Progenitor cell of endocrine pancreas (in vitro differentiated cells): ENCODE measurements around the gene RBM24. TPM values are rescaled to one million over a fixed set of nuclear protein-coding genes. Genes with fewer than 3 reads are reported as not detected.
A peak's percentile ranks its signal among the peaks of the same experiment; 100 is the strongest.

Experiments
- DNase-seq: peaks from one replicate; pipeline ENCODE4 v3.0.0; 2021; ENCODE audit warnings: low spot score; ENCODE audit not compliant: unreplicated experiment
- H3K27ac Mint-ChIP-seq: 2 replicates; pipeline ENCODE4 v1.8.0; 2021; ENCODE audit warnings: mild to moderate bottlenecking, moderate library complexity, mixed read lengths
- H3K27me3 Mint-ChIP-seq: 2 replicates; pipeline ENCODE4 v1.8.0; 2021; ENCODE audit warnings: mixed read lengths
- H3K36me3 Mint-ChIP-seq: 2 replicates; pipeline ENCODE4 v1.8.0; 2022; ENCODE audit warnings: mixed read lengths; ENCODE audit not compliant: insufficient read depth
- H3K4me1 Mint-ChIP-seq: 2 replicates; pipeline ENCODE4 v1.8.0; 2021; ENCODE audit warnings: low read depth, mixed read lengths
- H3K4me3 Mint-ChIP-seq: 2 replicates; pipeline ENCODE4 v1.8.0; 2021; ENCODE audit warnings: low read depth, mild to moderate bottlenecking, moderate library complexity, mixed read lengths
- H3K9me3 Mint-ChIP-seq: 2 replicates; pipeline ENCODE4 v1.8.0; 2021; ENCODE audit warnings: low read depth, mixed read lengths
- long read RNA-seq: library from polyadenylated mRNA; unstranded; transcript quantifications from one replicate; pipeline ENCODE4 v2.0.0, GENCODE V29; 2020
- total RNA-seq: library from RNA; stranded (reverse); gene quantifications from 2 replicates; pipeline ENCODE4 v1.2.1, GENCODE V29; 2021
- TF ChIP-seq, protein P1 (sequence below): fragments of 200-600 bp; sonication (generic); IDR thresholded peaks from one replicate; pipeline ENCODE4 v1.5.0; 2021; ENCODE audit warnings: antibody characterized with exemption, mild to moderate bottlenecking; ENCODE audit not compliant: unreplicated experiment

The RBM24 gene
- 1.2 and 1.5 TPM in 2 replicates for total RNA-seq
- long read RNA-seq: 0 reads

DNA sequence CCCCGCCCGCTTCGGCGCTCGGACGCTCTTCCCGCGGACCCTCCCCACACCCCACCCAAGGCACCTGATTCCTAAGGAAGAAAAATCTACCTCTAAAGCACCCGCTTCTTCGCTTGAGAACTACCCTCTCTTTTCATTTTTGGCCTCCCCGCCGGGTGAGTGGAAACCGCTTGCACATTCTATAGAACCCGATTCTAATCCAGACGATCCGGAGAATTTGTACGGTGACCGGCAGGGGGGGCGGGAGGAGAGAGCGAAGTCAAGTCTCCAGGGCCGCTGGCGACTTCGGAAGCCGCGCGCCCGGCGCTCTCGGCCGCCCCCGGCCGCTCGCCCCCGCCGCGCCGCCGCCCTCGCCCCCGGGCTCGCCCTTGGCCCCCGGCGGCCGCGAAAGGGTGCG lies at the start of gene RBM24:
Gene RBM24, plus strand, starts transcription at position 262 of the 397 bp plus-strand sequence. CDS start 221 bp downstream, outside the sequence.
- peak within 1 kb of the TSS; percentile 87 for H3K27ac Mint-ChIP-seq
- H3K36me3 Mint-ChIP-seq: no peaks in the 10 kb centered on the region
- H3K27me3 Mint-ChIP-seq: peaks cover 50% of the 10 kb centered on the region
- TF ChIP-seq, protein P1, sequence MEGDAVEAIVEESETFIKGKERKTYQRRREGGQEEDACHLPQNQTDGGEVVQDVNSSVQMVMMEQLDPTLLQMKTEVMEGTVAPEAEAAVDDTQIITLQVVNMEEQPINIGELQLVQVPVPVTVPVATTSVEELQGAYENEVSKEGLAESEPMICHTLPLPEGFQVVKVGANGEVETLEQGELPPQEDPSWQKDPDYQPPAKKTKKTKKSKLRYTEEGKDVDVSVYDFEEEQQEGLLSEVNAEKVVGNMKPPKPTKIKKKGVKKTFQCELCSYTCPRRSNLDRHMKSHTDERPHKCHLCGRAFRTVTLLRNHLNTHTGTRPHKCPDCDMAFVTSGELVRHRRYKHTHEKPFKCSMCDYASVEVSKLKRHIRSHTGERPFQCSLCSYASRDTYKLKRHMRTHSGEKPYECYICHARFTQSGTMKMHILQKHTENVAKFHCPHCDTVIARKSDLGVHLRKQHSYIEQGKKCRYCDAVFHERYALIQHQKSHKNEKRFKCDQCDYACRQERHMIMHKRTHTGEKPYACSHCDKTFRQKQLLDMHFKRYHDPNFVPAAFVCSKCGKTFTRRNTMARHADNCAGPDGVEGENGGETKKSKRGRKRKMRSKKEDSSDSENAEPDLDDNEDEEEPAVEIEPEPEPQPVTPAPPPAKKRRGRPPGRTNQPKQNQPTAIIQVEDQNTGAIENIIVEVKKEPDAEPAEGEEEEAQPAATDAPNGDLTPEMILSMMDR: peak; percentile 26
- H3K9me3 Mint-ChIP-seq: no peaks in the 10 kb centered on the region
- peak within 1 kb of the TSS; percentile 86 for H3K4me3 Mint-ChIP-seq
- peaks cover 7% of the 10 kb centered on the region for H3K4me1 Mint-ChIP-seq
- DNase-seq: peak; percentile 61

DNA sequence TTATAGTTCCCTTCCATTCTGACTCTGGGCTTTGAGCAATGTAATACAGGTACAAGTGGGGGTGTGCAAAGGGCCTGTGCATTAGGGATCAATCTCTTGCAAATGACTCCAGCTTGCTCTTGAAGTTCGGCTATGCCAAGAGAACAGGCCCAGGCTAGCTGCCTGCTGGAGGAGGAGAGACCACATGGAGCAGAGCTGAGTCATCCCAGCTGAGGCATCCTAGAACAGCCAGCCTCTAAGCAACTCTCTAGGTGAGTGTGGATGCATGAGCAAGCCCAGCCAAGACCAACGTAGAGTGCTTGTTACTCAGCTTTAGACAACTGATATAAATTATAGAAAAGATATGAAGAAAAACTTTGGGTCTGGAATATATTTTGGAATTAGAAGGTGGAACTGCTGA lies 47.6 kb upstream of the RBM24 start:
- Mint-ChIP-seq H3K4me3 (no peak overlapping the region), H3K36me3 (no peaks in the 10 kb centered on the region), H3K27ac (no peak overlapping the region), H3K9me3 (no peaks in the 10 kb centered on the region), H3K27me3 (no peaks in the 10 kb centered on the region), H3K4me1 (no peaks in the 10 kb centered on the region)
- no peak for DNase-seq
- TF ChIP-seq, protein P1: no peak

DNA sequence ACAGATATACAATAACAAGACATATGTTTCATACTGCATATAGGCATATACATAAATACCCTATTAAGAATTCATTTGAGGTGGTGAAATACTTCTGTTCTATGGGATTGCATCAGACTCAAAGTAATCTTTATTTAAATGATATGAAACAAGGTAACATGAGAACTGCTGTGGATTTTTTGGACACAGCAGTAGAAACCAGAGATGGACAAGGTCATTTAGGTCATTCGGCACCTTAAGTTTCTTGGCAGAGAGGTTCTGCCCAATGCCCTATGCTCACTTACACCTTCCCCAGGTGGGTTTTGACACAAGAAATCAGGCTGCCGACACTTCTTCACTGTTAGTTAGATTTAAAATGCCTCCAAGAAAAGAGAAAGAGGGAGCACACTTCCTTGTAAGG lies 43.9 kb upstream of the RBM24 start:
- DNase-seq: no peak
- TF ChIP-seq, protein P1: no peak
- Mint-ChIP-seq H3K36me3 (no peaks in the 10 kb centered on the region), H3K27me3 (no peaks in the 10 kb centered on the region), H3K9me3 (peaks cover 7% of the 10 kb centered on the region), H3K4me1 (peaks cover under 1% of the 10 kb centered on the region), H3K27ac (no peak overlapping the region), H3K4me3 (no peak overlapping the region)

DNA sequence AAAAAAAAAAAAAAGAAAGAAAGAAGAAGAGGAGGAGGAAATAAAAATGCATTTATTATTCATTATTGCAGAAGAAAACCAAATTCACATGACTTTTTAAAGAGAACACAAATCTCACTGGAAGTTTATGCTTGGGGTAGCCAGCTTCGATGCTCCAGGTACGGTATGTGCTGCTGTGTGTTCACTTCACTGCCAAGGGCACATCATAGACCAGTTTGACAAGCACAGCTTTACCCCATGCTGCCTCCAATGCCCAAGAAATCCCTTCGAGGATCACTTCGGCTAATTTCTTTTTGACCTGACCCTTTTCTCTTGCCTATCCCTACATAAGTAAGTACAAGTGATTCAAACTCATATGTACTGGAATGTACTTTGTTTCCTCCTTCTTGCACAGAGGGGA lies 41.9 kb upstream of the RBM24 start:
- Mint-ChIP-seq H3K27ac (no peak overlapping the region), H3K9me3 (peaks cover 9% of the 10 kb centered on the region), H3K27me3 (no peaks in the 10 kb centered on the region), H3K4me3 (no peak overlapping the region), H3K4me1 (peaks cover 2% of the 10 kb centered on the region), H3K36me3 (no peaks in the 10 kb centered on the region)
- TF ChIP-seq, protein P1: no peak
- no peak for DNase-seq

DNA sequence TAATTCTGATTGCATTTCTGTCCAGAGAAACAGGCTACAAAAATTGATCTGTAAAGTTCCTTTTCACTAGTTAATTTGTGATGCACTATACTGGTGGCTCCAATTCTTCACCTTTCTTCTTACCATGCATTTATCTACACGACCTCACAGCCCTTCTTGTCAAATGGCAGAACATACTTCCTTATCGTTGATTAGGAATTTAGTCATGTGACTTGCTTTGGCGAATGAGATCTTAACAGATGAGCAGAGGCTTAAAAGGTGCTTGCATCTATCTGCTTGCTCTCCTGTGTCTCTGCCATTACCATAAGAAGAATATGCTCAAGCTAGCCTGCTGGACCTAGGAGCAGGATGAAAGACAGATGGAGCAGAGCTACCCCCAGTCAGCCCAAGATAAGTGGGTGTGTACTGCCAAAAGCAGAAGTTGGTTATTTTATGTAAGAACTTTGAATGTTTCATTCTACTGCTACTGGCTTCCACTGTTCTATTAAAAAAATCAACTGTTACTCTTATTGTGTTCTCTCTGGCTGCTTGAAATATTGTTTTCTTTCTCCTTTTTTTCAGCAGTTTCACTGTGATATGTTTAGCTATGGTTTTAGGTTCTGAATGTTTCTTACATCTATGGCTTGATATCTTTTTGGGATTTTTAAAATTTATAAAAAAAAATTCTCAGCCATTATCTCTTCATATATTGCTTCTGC lies 40.2 kb upstream of the RBM24 start:
- peaks cover 2% of the 10 kb centered on the region for H3K4me1 Mint-ChIP-seq
- no peak for DNase-seq
- peaks cover 19% of the 10 kb centered on the region for H3K9me3 Mint-ChIP-seq
- H3K36me3 Mint-ChIP-seq: no peaks in the 10 kb centered on the region
- no peak overlapping the region for H3K27ac Mint-ChIP-seq
- no peaks in the 10 kb centered on the region for H3K27me3 Mint-ChIP-seq
- TF ChIP-seq, protein P1: no peak
- no peak overlapping the region for H3K4me3 Mint-ChIP-seq
